ENCODE results near the gene ATXN2. TPM values are rescaled to one million over a fixed set of nuclear protein-coding genes. Genes with fewer than 3 reads are reported as not detected.
"Not testable (repeated sequence)": the region's sequence is repeated elsewhere in the genome, so short reads cannot be mapped to it uniquely, and the experiment has no call there.

ATXN2 gene
- total RNA-seq, 1 donor: 45.7 TPM

GRCh38 chr12:111521801-111522200, 77.3 kb downstream of the ATXN2 start:
- no peak for DNase-seq (ENCODE audit: low read depth)
- no peak overlapping the region for H3K4me3 ChIP-seq (ENCODE audit: low read depth, low read length)
- no peak for TF ChIP-seq CTCF (IDR thresholded peaks at IDR 0.05; ENCODE audit: insufficient read depth, low read length)

- no peak overlapping the region for H3K4me3 ChIP-seq (ENCODE audit: low read depth, low read length)
- no peak for TF ChIP-seq CTCF (IDR thresholded peaks at IDR 0.05; ENCODE audit: insufficient read depth, low read length)
Measured at GRCh38 chr12:111519937-111520336, 79.2 kb downstream of the ATXN2 start.

GRCh38 chr12:111519083-111519482, 80.0 kb downstream of the ATXN2 start:
- no peak for DNase-seq (ENCODE audit: low read depth)
- TF ChIP-seq CTCF (IDR thresholded peaks at IDR 0.05; ENCODE audit: insufficient read depth, low read length): no peak

More at GRCh38 chr12:111519937-111520336, 79.2 kb downstream of the ATXN2 start:
- DNase-seq (ENCODE audit: low read depth): no peak

GRCh38 chr12:111507719-111508118, 91.4 kb downstream of the ATXN2 start:
- H3K4me3 ChIP-seq (ENCODE audit: low read depth, low read length); DNase-seq (ENCODE audit: low read depth): not testable (repeated sequence)

More at GRCh38 chr12:111519083-111519482, 80.0 kb downstream of the ATXN2 start:
- H3K4me3 ChIP-seq (ENCODE audit: low read depth, low read length): no peak overlapping the region

GRCh38 chr12:111507258-111507657, 91.9 kb downstream of the ATXN2 start:
- not testable (repeated sequence) for DNase-seq (ENCODE audit: low read depth); H3K4me3 ChIP-seq (ENCODE audit: low read depth, low read length)

DNA sequence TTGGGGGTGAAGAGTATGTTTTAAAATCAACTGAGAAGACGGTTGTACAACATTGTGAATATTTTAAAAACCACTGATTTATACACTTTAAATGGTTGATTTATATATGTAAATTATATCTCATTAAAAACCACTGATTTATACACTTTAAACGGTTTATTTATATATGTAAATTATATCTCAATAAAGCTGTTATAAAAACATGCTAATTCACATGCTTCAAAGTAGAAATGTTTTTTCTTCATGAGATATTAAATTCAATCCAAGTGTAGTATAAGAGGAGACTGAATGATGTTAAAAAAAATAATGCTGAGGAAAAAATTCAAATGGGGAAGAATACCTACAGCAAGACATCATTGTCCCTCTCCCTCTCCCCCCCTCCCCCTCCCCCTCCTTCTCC, 92.9 kb downstream of the ATXN2 start:
- H3K4me3 ChIP-seq (ENCODE audit: low read depth, low read length): no peak overlapping the region
- no peak for DNase-seq (ENCODE audit: low read depth)
- TF ChIP-seq CTCF (IDR thresholded peaks at IDR 0.05; ENCODE audit: insufficient read depth, low read length): no peak

DNA sequence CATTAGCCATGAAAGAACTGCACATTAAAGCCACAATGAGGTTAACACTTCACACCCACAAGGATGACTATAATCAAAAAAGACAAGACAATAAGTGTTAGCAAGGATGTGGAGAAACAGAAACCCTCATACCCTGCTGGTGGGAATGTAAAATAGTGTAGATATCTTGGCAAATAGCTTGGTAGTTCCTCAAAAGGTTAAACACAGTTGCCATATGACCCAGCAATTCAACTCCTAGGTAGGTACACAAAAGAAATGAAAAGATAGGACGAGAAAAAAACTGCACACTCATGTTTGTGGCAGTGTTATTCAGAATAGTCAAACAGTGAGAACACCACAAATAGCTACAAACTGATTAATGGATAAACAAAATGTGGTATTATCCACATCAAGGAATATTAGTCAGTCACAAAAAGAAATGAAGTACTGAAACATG, 93.5 kb downstream of the ATXN2 start:
- H3K4me3 ChIP-seq (ENCODE audit: low read depth, low read length): no peak overlapping the region
- DNase-seq (ENCODE audit: low read depth): no peak
- TF ChIP-seq CTCF (IDR thresholded peaks at IDR 0.05; ENCODE audit: insufficient read depth, low read length): no peak

DNA sequence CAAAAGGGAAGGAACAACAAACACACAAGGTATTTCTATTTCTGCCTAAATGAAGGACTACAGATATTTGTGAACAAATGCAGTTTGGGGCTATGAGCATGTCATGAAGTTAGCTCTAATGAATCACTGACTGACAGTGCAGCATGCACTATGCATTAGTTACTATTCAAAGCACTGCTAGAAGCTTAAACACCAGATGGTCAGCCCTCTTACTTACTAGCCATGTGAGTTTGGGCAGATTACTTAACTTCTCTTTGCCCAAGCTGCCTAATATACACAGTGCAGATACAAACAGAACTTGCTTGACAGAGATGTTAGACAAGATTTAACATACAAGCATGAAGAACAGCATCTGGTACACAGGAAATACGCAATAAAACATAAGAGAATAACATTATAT, 96.0 kb downstream of the ATXN2 start:
- DNase-seq (ENCODE audit: low read depth): no peak
- TF ChIP-seq CTCF (IDR thresholded peaks at IDR 0.05; ENCODE audit: insufficient read depth, low read length): no peak
- H3K4me3 ChIP-seq (ENCODE audit: low read depth, low read length): no peak overlapping the region

Measured in fibroblast of the aortic adventitia (primary cell).